Measurements from ENCODE around the gene CCDC184.

DNA sequence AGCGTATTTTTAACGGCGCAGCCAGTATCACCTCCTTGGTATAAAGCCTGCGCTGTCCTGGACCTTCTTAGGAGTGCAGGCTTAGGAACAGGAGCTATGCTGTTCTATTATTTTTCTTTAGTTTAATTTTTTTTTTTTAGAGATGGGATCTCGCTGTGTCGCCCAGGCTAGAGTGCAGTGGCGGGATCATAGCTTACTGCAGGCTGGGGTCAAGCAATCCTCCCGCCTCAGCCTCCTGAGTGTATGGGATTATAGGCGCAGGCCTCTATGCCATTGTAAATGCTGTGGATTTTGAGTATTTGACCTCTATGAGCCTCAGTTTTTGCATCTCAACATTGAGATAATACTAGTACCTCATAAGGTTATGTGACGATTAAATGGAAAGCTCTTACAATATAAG lies 15.5 kb downstream of the CCDC184 start:
- TF ChIP-seq, protein P1, sequence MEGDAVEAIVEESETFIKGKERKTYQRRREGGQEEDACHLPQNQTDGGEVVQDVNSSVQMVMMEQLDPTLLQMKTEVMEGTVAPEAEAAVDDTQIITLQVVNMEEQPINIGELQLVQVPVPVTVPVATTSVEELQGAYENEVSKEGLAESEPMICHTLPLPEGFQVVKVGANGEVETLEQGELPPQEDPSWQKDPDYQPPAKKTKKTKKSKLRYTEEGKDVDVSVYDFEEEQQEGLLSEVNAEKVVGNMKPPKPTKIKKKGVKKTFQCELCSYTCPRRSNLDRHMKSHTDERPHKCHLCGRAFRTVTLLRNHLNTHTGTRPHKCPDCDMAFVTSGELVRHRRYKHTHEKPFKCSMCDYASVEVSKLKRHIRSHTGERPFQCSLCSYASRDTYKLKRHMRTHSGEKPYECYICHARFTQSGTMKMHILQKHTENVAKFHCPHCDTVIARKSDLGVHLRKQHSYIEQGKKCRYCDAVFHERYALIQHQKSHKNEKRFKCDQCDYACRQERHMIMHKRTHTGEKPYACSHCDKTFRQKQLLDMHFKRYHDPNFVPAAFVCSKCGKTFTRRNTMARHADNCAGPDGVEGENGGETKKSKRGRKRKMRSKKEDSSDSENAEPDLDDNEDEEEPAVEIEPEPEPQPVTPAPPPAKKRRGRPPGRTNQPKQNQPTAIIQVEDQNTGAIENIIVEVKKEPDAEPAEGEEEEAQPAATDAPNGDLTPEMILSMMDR (IDR thresholded peaks at IDR 0.05; ENCODE audit: poor library complexity), result no peak
- TF ChIP-seq EZH2phosphoT487 (IDR thresholded peaks at IDR 0.05; ENCODE audit: low read depth, severe bottlenecking, unreplicated experiment), result no peak
